H54 (cell line): Measurements from ENCODE around the gene USP24.

Experiments used
- DNase-seq: peaks from one replicate; pipeline ENCODE4 v3.0.0; 2011; ENCODE audit warnings: low spot score, mixed read lengths; ENCODE audit not compliant: insufficient read length
- FAIRE-seq: peaks from 3 replicates; lab custom pipeline; 2011; peaks lifted over from hg19 to GRCh38; lab: Jason Lieb, UNC
- POLR2A ChIP-seq: IDR thresholded peaks from 2 replicates; pipeline ENCODE4 v1.6.1; 2011; ENCODE audit warnings: low read depth, mild to moderate bottlenecking, low read length

USP24 gene

DNA sequence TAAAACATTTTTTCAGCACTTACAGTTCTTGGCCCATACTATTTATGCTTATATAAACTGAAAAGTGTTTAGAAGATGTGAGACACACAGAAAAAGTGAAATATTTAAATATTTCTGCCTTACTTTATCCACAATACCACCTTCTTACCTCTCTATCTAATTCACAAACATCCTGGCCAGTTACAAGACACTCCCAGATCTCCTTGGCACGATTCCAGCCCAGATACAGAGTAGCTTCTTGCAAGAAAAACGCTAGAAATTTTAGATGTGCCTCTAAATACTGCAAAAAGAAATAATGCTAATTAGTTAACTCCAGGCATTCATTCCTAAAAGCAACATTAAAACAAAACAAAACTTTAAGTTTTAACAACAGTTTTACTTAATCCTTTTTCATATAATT is 68.4 kb downstream of the USP24 start:
- FAIRE-seq (no peak), DNase-seq (no peak)
- TF ChIP-seq POLR2A: no peak

DNA sequence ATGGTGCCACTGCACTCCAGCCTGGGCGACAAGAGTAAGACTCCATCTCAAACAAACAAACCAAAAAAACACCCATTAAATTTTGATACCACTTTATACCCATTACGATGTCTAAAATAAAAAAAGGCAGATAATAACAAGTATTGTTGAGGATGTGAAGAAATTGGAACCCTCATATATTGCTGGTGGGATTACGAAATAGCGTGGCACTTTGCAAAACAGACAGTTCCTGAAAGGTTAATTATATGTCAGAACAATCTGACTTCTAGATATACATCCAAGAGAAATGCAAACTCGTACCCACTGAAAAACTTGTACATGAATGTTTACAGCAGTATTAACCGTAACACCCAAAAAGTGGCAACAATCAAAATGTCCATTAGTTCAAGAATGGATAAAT is 70.3 kb downstream of the USP24 start:
- TF ChIP-seq POLR2A: no peak
- DNase-seq (no peak), FAIRE-seq (no peak)

DNA sequence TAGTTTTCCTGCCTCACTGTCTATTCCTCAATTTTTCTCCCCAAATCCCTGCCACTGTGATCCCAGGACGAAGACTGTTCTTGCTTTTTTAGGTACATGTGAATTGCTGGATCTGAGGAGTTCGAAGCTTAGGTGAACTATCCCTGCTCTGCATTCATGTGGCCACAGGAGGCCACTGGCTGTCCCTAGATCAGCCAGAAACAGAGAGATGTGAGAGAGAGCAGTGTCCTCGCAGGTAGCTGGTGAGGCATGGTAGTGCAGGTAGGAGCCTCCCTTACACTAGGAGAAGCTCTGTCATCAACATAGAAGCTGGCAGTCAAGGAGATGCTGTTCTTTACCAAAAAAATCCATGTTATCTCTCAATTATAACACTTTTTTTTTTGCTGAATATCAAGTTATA is 71.5 kb downstream of the USP24 start:
- TF ChIP-seq POLR2A: no peak
- FAIRE-seq: no peak
- DNase-seq: no peak

GRCh38 chr1:55141295-55141893 is 73.8 kb downstream of the USP24 start:
- DNase-seq (no peak), FAIRE-seq (peak; percentile 15)
- no peak for TF ChIP-seq POLR2A

- FAIRE-seq: peak; percentile 98
- no peak for TF ChIP-seq POLR2A
- peak; percentile 12 for DNase-seq
Measured at GRCh38 chr1:55140546-55140983, 74.6 kb downstream of the USP24 start.

DNA sequence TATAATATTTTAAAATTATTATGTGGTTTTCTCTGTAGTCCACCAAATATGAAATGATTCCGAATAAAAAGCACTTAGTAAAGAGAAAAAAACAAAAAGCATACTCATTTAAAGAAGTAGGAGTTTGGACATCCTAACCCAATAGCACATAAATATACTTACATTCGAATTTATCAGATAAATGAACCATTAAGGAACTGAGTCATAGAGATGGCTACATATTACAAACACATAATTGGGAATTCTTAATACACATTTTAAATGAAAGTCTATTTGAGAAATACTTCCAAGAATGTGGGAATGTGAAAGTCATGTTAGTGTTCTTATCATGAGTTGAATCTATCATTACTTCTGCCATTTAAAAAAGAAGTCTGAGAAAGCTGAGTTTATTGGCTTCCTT is 75.0 kb downstream of the USP24 start:
- DNase-seq: no peak
- FAIRE-seq: no peak
- TF ChIP-seq POLR2A: no peak

- no peak for FAIRE-seq
- no peak for DNase-seq
- no peak for TF ChIP-seq POLR2A
Measured at GRCh38 chr1:55138823-55139222, 76.3 kb downstream of the USP24 start.

DNA sequence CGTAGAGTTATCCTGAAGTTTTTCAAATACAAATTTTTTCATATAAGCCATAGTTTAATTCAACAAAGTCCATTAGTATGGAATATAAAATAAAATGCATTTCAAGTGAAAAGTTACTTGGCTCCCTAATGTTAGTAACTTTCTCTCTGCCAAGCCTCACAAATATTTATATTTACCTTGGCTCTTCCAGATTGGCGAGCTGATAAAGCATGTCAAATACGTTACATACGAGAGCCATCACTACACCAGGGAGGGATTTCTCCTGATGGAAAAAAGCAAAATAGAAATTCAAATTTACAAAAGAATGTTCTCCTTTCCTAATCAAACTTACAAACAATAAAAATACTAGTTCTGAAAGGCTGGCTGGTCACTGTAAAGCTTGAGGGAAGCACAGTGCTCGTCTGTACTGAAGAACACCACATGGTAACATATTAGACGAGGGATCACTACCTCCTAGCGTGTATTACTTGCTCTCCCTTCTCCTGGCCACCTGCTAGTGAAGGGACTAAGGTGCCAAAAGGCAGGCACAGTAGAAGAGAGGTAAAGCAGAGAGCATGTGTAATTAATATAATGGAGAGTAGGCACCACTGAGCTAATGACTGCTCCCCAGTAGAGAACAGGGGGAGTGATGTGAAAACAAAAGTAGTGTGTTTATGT is 80.9 kb downstream of the USP24 start:
- DNase-seq (no peak), FAIRE-seq (no peak)
- TF ChIP-seq POLR2A: no peak

DNA sequence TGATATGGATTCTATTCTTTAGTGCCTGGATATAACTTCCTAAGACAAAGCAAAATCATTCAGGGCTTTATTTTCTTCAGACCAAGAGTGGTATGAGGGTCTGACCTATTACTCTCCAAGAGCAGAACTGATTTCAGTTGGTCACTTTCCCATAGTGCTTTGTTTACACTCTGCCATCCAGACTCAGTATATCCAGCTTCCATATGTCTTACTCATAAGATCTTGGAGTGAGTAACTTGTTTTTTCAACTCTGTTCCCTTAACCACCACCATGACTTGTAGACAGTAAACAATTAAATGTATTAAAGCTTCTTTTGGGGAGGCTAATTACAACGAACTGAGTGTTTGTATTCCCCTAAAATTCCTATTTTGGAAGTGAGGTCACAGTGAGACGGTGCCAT is 83.4 kb downstream of the USP24 start:
- no peak for DNase-seq
- TF ChIP-seq POLR2A: no peak
- peak; percentile 85 for FAIRE-seq

DNA sequence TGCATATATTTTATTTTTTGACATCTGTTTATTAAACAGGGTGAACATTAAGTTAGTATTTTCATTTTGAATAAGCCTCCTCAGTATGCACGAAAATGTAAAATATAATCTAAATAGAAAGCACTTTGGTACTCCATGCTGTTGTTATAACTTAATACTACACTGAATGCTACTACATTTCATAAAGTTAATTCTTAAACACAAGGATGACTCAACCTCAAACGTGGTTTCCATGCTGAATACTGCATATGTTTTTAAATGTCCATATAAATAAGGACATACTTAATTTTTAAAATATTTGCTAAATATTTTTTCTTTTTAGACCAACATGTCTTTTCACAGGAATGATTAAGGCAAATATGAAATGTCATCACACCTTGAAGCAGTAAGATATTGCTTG is 83.9 kb downstream of the USP24 start:
- TF ChIP-seq POLR2A: no peak
- DNase-seq (no peak), FAIRE-seq (no peak)

DNA sequence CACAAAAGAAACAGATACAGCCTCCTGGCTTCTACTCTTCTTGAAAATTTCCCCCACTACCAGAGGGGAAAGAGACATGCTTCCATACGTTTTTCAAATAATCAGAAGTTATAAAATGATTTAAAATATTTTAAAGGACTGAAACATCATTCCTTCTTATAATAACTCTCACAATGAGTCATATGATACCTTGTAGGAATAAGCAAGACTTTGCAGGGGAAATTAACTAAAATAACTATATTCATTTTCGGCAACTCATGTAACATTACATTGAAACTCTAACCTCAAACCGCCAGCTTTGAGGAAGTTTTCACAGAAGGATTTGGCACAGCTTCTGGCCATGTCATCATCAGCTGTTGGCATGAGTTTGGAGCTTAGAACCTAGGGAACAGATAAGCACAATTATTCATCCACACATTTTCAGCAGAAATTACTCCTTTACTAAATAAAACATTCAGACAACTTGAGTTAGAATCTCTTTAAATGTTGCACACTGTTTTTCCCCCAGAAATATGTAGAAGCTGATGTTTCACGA is 85.9 kb downstream of the USP24 start:
- DNase-seq: no peak

GRCh38 chr1:55128418-55128995 is 86.7 kb downstream of the USP24 start:
- FAIRE-seq (no peak), DNase-seq (no peak)
- TF ChIP-seq POLR2A: no peak

More for the DNA sequence above, 85.9 kb downstream of the USP24 start:
- no peak for FAIRE-seq
- no peak for TF ChIP-seq POLR2A

GRCh38 chr1:55127827-55128343 is 87.3 kb downstream of the USP24 start:
- FAIRE-seq (peak; percentile 27), DNase-seq (no peak)
- no peak for TF ChIP-seq POLR2A

DNA sequence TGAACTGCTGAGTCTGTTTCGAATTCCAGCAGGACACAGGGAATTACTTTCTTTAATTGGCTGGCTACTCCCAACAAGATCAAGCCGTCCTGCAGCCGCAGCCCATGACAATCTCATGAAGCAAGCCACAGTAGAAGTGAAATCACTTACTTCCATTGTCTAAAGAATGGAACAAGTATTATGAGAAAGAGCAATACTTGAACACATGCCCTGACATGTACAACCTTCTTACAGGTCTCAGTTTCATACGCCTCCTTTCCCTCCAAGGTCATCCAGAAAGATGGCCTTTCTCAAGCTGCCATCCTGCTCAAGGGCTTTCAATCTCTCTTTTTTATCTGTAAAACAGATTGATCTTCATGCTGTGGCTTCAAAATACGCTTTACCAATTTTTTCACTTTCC is 90.7 kb downstream of the USP24 start:
- DNase-seq (no peak), FAIRE-seq (no peak)
- TF ChIP-seq POLR2A: no peak

DNA sequence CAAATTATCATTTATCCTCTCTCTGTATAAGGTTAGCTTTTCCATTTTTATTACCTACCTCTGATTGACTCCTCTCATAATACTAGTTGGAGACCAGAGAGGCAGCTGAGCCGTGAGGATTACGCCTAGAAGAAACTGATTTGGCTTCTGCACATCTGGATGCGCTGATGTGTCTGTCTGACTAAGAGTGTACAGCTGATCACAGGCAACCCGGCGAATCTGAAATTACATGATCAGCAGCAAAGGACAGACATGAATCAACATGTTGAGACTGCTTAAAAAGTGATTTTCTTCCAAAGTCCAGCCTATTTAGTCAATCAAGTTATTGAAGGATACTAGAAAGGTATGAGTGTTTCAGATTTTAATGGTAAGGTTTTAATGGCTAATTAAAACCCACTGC is 94.6 kb downstream of the USP24 start:
- DNase-seq (no peak), FAIRE-seq (no peak)
- TF ChIP-seq POLR2A: no peak
